Measurements from ENCODE around the gene IGF2BP2. TPM values are rescaled to one million over a fixed set of nuclear protein-coding genes. Genes with fewer than 3 reads are reported as not detected.
"Not testable (repeated sequence)": the region's sequence is repeated elsewhere in the genome, so short reads cannot be mapped to it uniquely, and the experiment has no call there.

The IGF2BP2 gene
- total RNA-seq, 1 donor from 2014 or later, result 201 TPM

DNA sequence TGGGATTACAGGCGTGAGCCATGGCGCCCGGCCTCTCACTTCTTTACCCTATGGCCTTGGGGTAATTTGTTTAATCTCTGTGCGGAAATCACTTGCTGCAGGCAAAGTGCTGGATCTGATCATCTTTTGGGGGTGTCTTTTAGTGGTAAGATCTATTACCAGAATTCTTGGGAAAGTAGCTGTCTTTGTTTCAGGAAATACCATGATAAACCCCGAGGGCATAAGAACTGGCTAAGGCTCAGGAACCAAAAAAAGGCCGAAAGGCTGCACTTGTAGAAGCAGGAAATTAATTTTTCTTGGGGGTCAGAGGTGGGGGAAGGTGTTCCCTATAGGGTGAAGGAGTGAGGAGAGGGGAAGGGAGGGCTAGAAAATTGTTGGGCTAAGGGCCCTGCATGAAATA lies 22.7 kb upstream of the IGF2BP2 start:
- no peak overlapping the region for H3K27ac Mint-ChIP-seq
- no peak for DNase-seq (ENCODE audit: low spot score in 2 of 2, unreplicated experiment in 2 of 2)
- H3K4me3 Mint-ChIP-seq, result no peak overlapping the region
- H3K27me3 Mint-ChIP-seq (ENCODE audit: low read depth), result peaks cover 6% of the 10 kb centered on the region
- H3K36me3 Mint-ChIP-seq, result no peaks in the 10 kb centered on the region
- no peaks in the 10 kb centered on the region for H3K9me3 Mint-ChIP-seq
- peaks cover 4% of the 10 kb centered on the region for H3K4me1 Mint-ChIP-seq
- TF ChIP-seq, protein P1, sequence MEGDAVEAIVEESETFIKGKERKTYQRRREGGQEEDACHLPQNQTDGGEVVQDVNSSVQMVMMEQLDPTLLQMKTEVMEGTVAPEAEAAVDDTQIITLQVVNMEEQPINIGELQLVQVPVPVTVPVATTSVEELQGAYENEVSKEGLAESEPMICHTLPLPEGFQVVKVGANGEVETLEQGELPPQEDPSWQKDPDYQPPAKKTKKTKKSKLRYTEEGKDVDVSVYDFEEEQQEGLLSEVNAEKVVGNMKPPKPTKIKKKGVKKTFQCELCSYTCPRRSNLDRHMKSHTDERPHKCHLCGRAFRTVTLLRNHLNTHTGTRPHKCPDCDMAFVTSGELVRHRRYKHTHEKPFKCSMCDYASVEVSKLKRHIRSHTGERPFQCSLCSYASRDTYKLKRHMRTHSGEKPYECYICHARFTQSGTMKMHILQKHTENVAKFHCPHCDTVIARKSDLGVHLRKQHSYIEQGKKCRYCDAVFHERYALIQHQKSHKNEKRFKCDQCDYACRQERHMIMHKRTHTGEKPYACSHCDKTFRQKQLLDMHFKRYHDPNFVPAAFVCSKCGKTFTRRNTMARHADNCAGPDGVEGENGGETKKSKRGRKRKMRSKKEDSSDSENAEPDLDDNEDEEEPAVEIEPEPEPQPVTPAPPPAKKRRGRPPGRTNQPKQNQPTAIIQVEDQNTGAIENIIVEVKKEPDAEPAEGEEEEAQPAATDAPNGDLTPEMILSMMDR (IDR thresholded peaks at IDR 0.05; ENCODE audit: unreplicated experiment), result no peak

GRCh38 chr3:185846037-185846436 lies 21.2 kb upstream of the IGF2BP2 start:
- TF ChIP-seq, protein P1 (IDR thresholded peaks at IDR 0.05; ENCODE audit: unreplicated experiment), result no peak
- Mint-ChIP-seq H3K4me1 (peaks cover 6% of the 10 kb centered on the region), H3K27ac (no peak overlapping the region), H3K9me3 (no peaks in the 10 kb centered on the region), H3K27me3 (ENCODE audit: low read depth) (peaks cover 6% of the 10 kb centered on the region), H3K4me3 (no peak overlapping the region), H3K36me3 (no peaks in the 10 kb centered on the region)
- no peak for DNase-seq (ENCODE audit: low spot score in 2 of 2, unreplicated experiment in 2 of 2)

- peaks cover 6% of the 10 kb centered on the region for H3K27me3 Mint-ChIP-seq (ENCODE audit: low read depth)
- H3K9me3 Mint-ChIP-seq, result no peaks in the 10 kb centered on the region
- no peak for DNase-seq (ENCODE audit: low spot score in 2 of 2, unreplicated experiment in 2 of 2)
- no peak overlapping the region for H3K4me3 Mint-ChIP-seq
- H3K27ac Mint-ChIP-seq, result no peak overlapping the region
- TF ChIP-seq, protein P1 (IDR thresholded peaks at IDR 0.05; ENCODE audit: unreplicated experiment), result no peak
- no peaks in the 10 kb centered on the region for H3K36me3 Mint-ChIP-seq
- H3K4me1 Mint-ChIP-seq, result peaks cover 8% of the 10 kb centered on the region
These were observed 19.2 kb upstream of the IGF2BP2 start for GRCh38 chr3:185844051-185844450.

DNA sequence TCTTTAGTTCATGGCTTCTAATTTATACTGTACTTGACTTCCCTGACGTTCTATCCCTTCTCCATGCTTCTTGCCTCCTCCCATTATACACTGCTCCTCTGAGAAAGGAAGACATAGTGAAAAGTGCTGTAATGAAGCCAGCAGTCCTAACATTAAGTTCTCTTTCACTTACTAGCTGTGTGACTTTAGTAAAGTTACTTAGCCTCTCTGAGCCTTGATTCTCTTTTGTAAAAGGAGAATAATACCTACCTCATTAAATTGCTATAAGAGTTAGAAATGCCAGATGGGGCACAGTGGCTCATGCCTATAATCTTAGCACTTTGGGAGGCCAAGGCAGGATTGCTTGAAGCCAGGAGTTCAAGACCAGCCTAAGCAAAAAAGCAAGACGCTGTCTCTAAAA lies 18.8 kb upstream of the IGF2BP2 start:
- TF ChIP-seq, protein P1 (IDR thresholded peaks at IDR 0.05; ENCODE audit: unreplicated experiment), result no peak
- Mint-ChIP-seq H3K27me3 (ENCODE audit: low read depth) (peaks cover 6% of the 10 kb centered on the region), H3K4me1 (peaks cover 8% of the 10 kb centered on the region), H3K36me3 (no peaks in the 10 kb centered on the region), H3K27ac (no peak overlapping the region), H3K9me3 (no peaks in the 10 kb centered on the region), H3K4me3 (no peak overlapping the region)
- no peak for DNase-seq (ENCODE audit: low spot score in 2 of 2, unreplicated experiment in 2 of 2)

GRCh38 chr3:185843126-185843525 lies 18.3 kb upstream of the IGF2BP2 start:
- H3K27ac Mint-ChIP-seq, result no peak overlapping the region
- TF ChIP-seq, protein P1 (IDR thresholded peaks at IDR 0.05; ENCODE audit: unreplicated experiment), result no peak
- DNase-seq (ENCODE audit: low spot score in 2 of 2, unreplicated experiment in 2 of 2), result no peak
- no peaks in the 10 kb centered on the region for H3K9me3 Mint-ChIP-seq
- H3K36me3 Mint-ChIP-seq, result no peaks in the 10 kb centered on the region
- H3K4me1 Mint-ChIP-seq, result peaks cover 8% of the 10 kb centered on the region
- no peak overlapping the region for H3K4me3 Mint-ChIP-seq
- H3K27me3 Mint-ChIP-seq (ENCODE audit: low read depth), result peaks cover 6% of the 10 kb centered on the region

- Mint-ChIP-seq H3K27ac (no peak overlapping the region), H3K4me3 (no peak overlapping the region), H3K9me3 (no peaks in the 10 kb centered on the region), H3K36me3 (no peaks in the 10 kb centered on the region), H3K4me1 (peaks cover 3% of the 10 kb centered on the region), H3K27me3 (ENCODE audit: low read depth) (peaks cover 6% of the 10 kb centered on the region)
- TF ChIP-seq, protein P1 (IDR thresholded peaks at IDR 0.05; ENCODE audit: unreplicated experiment), result no peak
- DNase-seq (ENCODE audit: low spot score in 2 of 2, unreplicated experiment in 2 of 2), result no peak
These were observed 17.4 kb upstream of the IGF2BP2 start for GRCh38 chr3:185842241-185842640.

DNA sequence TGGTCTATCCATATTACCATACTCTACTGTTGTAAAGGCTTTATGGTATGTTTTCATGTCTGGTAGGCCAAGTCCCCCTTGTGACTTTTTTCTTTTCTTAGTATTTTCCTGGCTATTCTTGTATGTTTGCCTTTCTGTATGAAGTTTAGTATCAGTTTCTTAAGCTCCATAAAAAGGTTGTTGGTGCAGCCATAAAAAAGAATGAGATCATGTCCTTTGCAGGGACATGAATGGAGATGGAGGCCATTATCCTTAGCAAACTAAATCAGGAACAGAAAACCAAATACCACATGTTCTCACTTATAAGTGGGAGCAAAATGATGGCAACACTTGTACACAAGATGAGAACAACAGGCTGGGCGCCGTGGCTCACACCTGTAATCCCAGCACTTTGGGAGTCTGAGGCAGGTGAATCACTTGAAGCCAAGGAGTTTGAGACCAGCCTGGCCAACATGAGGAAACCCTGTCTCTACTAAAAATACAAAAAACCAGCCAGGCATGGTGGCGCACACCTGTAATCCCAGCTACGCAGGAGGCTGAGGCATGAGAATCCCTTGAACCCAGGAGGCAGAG lies 13.7 kb upstream of the IGF2BP2 start:
- H3K9me3 Mint-ChIP-seq; H3K36me3 Mint-ChIP-seq; H3K27ac Mint-ChIP-seq; H3K27me3 Mint-ChIP-seq (ENCODE audit: low read depth); H3K4me1 Mint-ChIP-seq; DNase-seq (ENCODE audit: low spot score in 2 of 2, unreplicated experiment in 2 of 2); H3K4me3 Mint-ChIP-seq: not testable (repeated sequence)

Measured in mesothelial cell of epicardium (in vitro differentiated cells).